NCI-H187 treated with DMSO at 0.1 percent for 48 hours (cell line): ENCODE data around the gene RBM18.

Experiments used
- DNase-seq: peaks from one replicate; lab custom pipeline; 2025; lab: John Stamatoyannopoulos, UW

Gene RBM18

DNA sequence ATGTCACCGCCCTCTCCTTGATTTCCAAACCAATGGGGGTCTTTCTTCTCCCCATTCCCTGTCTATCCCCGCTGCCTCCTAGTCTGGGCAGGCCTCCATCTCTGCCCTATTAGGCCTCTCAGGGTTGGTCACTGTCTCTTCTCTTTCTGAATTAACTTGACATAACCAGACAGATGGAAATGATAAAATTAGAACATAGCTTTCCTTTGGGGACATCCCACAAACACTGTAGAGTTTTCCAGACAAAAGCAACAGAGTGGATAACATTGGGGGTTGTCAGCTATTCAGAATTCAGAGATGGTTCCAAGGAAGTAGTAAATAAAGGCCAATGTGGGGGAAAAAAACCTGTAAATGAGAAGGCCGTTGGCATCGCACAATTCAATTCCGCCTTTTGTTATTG, 60.6 kb downstream of the RBM18 start:
- no peak for DNase-seq

DNA sequence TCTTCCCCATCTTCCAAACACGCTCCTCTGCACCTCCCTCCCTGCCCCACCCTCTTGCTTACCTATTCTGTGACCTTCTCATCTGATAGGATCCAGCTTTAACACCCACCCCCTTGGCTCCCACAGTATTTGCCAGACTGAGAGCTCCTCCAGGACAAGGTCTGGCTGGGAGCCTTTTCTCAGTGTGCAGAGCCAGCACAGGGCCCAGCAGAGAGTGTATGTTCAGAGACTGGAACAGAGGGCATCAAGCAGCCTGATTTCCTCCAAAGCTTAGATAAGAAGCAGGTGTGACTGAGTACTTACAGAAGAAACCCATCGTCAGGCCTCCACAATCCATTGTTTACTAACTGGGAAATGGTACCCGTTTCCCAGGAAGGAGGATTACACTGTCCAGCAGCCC, 62.5 kb downstream of the RBM18 start:
- DNase-seq: no peak

DNA sequence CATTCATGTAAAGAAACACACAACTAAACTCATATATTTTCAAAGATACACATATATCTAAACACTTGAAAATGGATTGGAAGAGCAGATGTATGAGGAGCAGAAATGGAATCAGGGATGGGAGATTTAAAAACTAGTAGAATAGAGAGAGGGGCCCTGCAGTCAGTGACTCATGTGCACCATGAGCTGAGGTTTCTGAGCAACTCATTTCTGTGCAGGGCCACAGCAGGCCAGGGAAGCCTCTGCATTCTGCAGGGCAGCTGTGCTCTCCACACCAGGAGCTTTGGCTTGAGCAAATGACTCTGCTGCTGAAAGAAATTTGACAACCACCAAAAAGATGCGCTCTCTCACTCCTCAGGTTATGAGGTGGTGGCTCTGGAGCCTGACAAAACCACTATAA, 63.0 kb downstream of the RBM18 start:
- DNase-seq: no peak

DNA sequence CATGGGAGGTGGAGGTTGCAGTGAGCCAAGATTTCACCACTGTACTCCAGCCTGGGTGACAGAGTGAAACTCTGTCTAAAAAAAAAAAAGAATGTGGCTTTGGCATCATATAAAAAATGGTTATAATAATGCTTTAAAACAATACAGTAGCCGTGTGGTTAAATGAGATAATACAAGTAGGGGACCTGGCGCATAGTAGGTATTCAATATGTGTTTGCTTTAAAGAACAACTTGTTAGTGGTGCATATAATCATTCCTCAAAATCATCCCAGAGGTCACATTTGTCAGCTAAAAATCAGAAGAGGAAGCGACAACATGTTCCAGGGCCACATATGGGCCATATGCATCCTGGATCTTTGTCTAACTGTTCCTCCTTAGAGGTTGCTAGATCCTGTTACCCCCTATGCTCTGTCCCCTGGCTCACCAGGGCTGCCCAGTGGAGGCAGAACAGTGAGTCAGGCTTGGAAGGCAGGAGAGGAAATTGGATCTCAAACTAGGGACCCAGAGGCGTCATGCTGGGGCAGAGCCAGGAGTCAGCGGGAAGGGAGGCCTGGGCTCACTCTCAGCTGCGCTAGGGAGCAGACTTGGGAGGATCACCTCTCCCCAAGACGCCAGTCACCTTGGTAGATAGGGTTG, 63.6 kb downstream of the RBM18 start:
- DNase-seq: no peak

DNA sequence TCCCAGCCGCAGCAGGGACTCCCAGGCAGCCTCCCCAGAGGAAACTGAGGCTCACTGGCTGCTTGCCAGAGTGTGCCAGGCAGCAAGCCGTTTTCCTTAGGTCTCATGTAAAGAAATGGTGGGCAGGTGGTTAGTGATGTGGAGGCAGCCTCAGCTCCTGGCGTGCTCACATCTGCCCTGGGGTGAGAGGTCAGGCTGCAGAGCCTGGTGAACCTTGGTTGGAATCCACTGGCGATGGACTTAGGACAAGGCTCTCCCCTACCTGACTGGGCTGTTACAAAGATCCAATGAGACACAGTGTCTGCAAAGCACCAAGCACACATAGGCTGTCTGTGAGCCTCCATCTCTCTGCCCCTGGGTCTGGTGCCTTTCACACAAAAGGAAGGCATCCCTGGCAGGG, 66.8 kb downstream of the RBM18 start:
- no peak for DNase-seq

DNA sequence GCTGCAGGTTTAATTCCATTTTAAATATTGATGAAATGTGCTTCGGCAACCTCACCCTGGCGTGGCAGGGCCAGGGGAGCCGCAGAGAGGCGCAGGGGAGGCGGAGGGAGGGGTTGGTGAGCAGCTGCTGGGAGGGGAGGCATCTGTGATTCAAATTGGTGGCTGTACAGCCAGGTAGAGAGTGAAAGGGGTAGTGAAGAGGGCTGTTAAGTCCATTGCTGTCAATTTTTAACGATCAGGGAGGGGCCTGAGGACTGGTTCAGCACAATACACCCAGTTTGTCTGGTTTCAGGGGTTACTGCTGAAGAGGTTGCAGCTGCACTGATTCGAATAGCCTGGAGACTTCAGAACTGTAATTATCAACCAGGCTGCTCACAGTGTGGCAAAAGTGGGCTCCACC, 67.2 kb downstream of the RBM18 start:
- DNase-seq: peak; percentile 93

DNA sequence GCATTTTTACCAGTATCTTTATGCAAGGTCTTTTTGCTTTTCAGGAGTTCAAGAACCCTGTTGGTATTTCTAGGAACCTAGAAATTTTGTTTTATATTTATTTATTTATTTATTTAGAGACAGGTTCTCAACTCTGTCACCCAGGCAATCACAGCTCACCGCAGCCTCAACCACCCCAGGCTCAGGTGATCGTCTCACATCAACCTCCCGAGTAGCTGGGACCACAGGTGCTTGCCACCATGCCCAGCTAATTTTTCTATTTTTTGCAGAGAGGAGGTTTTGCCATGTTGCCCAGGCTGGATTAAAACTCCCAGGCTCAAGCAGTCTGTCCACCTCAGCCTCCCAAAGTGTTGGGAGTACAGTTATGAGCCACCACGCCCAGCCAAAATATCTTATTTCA, 68.8 kb downstream of the RBM18 start:
- DNase-seq: no peak

DNA sequence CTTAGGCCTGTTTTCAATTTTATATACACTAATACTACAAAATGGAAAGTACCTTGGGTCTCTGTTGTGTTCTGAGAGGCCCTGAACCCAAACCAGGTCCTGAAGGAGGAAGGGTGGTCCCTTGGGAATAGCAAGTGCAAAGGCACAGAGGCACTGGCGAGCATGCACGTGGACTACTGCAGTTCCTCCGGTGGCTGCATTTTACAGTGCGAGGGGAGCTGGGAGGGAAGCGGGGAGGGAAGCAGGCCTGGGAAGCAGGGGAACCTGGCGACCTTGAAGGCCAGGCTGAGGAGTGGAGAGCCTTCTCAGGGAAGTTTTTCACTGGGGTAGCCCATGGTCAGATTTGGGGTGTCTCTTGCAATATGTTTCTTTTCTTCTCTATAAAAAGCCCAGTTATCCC, 71.0 kb downstream of the RBM18 start:
- no peak for DNase-seq

DNA sequence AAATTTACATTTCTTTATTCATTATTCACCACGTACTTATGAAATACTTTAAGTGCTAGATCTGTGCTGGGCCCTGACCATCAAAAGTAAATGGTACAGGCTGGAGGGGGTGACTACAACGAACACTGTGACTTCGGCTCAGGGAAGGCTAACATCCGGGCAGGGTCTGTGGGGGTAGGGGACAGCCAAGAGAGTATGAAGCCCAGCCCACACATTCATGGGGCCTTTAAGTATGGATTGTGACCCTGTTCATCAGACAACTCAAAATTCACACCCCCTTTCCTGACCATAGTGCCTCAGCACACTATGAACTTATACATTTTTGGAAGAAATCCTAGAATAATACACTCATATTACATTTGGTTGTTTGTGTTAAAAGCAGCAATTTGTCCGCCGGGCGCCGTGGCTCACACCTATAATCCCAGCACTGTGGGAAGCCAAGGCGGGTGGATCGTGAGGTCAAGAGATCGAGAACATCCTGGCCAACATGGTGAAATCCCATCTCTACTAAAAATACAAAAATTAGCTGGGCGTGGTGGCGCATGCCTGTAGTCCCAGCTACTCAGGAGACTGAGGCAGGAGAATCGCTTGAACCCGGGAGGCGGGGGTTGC, 71.6 kb downstream of the RBM18 start:
- DNase-seq: no peak

DNA sequence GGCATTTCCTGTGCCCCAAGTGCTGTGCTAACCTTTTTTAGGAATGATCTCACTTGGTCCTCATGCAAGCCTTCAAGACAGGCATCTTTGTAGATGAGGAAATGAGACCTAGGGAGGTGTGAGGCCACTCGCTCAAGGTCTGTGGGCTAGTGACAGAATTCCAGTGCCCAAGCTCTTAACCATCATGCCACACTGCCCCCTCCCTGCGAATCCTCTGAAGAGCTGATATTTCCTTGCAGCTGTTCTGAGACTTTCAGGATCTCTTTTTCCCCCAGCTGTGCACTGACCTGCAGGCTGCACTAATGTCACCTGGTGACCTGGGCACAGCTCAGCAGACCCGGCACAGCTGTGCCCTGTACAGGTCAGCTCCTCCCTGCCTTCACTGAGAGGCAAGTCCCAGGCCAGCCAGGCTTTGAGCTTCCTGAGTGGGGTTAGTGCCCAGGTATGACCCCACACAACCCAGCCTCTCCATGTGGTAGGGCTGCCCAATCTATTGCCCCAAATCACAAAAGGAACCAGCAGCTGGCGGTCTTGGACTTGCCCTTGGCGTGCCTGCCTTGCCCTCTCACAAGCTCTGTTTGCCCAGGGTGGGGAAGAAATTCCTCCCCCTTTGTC, 72.3 kb downstream of the RBM18 start:
- DNase-seq: no peak

DNA sequence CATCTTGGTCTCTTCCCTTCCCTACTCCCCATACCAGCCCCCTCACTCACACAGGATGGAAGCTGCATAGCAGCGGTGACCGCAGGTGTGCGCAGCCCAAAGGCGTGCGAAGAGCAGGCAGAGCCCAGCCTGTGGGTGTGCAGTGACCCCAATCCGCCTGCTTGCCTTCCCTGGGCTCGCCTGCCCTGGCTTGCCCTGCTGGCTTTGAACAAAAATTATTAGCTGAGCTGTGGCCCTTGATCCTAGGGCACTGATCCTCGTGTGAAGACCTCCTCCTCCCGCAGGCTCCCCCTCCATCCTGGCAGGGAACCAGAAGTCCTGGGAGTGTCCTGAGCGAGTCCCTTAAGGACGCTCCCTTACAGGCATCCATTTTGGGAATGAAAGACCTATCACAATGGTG, 73.1 kb downstream of the RBM18 start:
- no peak for DNase-seq

DNA sequence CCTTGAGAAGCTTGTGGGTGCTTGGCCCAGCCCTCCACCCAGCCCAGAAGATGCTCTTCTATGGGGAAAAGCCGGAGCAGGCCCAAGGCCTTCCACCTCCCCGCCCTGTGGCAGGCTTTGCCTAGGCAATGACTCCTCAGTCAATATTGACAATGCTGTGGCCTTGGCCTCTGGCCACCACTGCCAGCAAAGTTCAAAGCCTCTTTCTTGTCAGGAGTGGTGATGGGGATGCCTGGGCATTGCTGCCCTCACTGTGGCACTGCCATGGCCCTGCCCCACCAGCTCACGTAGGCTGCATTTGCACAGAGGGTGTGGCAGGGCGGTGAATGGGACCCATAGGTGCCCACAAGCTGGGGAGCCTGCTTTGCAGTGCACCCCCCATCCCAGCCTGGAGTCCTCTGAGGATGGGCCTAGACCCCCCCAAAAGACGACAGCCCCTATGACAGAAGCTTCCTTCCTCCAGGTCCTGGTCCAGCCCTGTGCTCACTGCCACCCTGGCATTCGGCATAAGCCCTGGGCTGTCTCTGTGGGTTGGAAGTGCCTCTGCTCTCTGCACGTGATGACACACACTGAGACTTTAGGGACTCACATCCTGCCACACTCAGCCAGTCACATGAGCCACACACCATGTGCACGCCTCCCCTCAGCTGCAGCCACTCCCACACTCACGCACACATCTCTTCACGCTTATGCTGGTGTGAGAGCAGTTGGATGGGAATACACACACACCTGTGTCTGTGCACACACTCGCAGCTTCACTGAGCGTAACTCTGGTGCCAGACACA, 73.9 kb downstream of the RBM18 start:
- DNase-seq: peak; percentile 68

DNA sequence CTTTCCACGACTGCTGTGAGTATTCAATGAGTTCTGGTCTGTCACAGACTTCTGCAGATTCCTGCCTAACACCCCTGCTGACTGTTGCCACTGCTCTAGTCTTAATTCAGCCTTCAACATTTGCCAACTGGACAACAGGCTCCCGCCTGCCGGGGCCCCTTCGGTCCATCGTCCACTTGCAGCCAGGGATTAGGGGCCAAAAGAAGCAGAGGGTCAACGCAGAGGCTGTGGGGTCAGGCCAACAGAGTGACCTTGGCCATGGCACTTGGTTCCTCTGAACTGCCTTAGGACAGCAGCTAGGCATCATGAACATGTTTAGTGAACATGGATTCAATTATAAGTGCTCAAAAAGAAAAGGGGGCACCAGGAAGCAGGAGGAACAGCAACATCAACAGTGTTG, 76.3 kb downstream of the RBM18 start:
- DNase-seq: no peak
